ENCODE results near the gene GIT2.
"Not testable (repeated sequence)": the region's sequence is repeated elsewhere in the genome, so short reads cannot be mapped to it uniquely, and the experiment has no call there.

GIT2 gene

GRCh38 chr12:109931143-109931542 is 65.0 kb downstream of the GIT2 start:
- H3K27ac ChIP-seq (ENCODE audit: low read depth, low read length), result no peak overlapping the region
- no peak overlapping the region for H3K9ac ChIP-seq (ENCODE audit: low read length)
- H3K4me1 ChIP-seq (ENCODE audit: control insufficient read depth, insufficient read depth, low read length), result no peaks in the 10 kb centered on the region
- peaks cover 18% of the 10 kb centered on the region for H3K36me3 ChIP-seq (ENCODE audit: control insufficient read depth, insufficient read depth, low read length)
- H3K4me3 ChIP-seq (ENCODE audit: low read length), result no peak overlapping the region
- no peaks in the 10 kb centered on the region for H3K27me3 ChIP-seq (ENCODE audit: control insufficient read depth, insufficient read depth, low read length)

- Histone ChIP-seq H3K27me3 (ENCODE audit: control insufficient read depth, insufficient read depth, low read length) (no peaks in the 10 kb centered on the region), H3K36me3 (ENCODE audit: control insufficient read depth, insufficient read depth, low read length) (peaks cover 18% of the 10 kb centered on the region), H3K4me1 (ENCODE audit: control insufficient read depth, insufficient read depth, low read length) (no peaks in the 10 kb centered on the region), H3K9ac (ENCODE audit: low read length) (no peak overlapping the region), H3K4me3 (ENCODE audit: low read length) (no peak overlapping the region), H3K27ac (ENCODE audit: low read depth, low read length) (no peak overlapping the region)
Measured at GRCh38 chr12:109930028-109930800, 66.0 kb downstream of the GIT2 start.

- not testable (repeated sequence) for H3K4me3 ChIP-seq (ENCODE audit: low read length); H3K9ac ChIP-seq (ENCODE audit: low read length); H3K27ac ChIP-seq (ENCODE audit: low read depth, low read length); H3K27me3 ChIP-seq (ENCODE audit: control insufficient read depth, insufficient read depth, low read length); H3K4me1 ChIP-seq (ENCODE audit: control insufficient read depth, insufficient read depth, low read length)
- peaks cover 18% of the 10 kb centered on the region for H3K36me3 ChIP-seq (ENCODE audit: control insufficient read depth, insufficient read depth, low read length)
Measured at GRCh38 chr12:109929326-109929725, 66.8 kb downstream of the GIT2 start.

- Histone ChIP-seq H3K9ac (ENCODE audit: low read length) (no peak overlapping the region), H3K27me3 (ENCODE audit: control insufficient read depth, insufficient read depth, low read length) (no peaks in the 10 kb centered on the region), H3K27ac (ENCODE audit: low read depth, low read length) (no peak overlapping the region), H3K4me1 (ENCODE audit: control insufficient read depth, insufficient read depth, low read length) (no peaks in the 10 kb centered on the region), H3K36me3 (ENCODE audit: control insufficient read depth, insufficient read depth, low read length) (peaks cover 14% of the 10 kb centered on the region), H3K4me3 (ENCODE audit: low read length) (no peak overlapping the region)
Measured at GRCh38 chr12:109928058-109928656, 68.0 kb downstream of the GIT2 start.

- H3K36me3 ChIP-seq (ENCODE audit: control insufficient read depth, insufficient read depth, low read length), result peaks cover 10% of the 10 kb centered on the region
- no peaks in the 10 kb centered on the region for H3K4me1 ChIP-seq (ENCODE audit: control insufficient read depth, insufficient read depth, low read length)
- no peaks in the 10 kb centered on the region for H3K27me3 ChIP-seq (ENCODE audit: control insufficient read depth, insufficient read depth, low read length)
- H3K4me3 ChIP-seq (ENCODE audit: low read length), result no peak overlapping the region
- no peak overlapping the region for H3K9ac ChIP-seq (ENCODE audit: low read length)
- no peak overlapping the region for H3K27ac ChIP-seq (ENCODE audit: low read depth, low read length)
Measured at GRCh38 chr12:109927622-109928021, 68.5 kb downstream of the GIT2 start.

GRCh38 chr12:109926488-109927210 is 69.5 kb downstream of the GIT2 start:
- H3K27ac ChIP-seq (ENCODE audit: low read depth, low read length), result no peak overlapping the region
- H3K9ac ChIP-seq (ENCODE audit: low read length), result no peak overlapping the region
- no peaks in the 10 kb centered on the region for H3K27me3 ChIP-seq (ENCODE audit: control insufficient read depth, insufficient read depth, low read length)
- no peak overlapping the region for H3K4me3 ChIP-seq (ENCODE audit: low read length)
- H3K4me1 ChIP-seq (ENCODE audit: control insufficient read depth, insufficient read depth, low read length), result no peaks in the 10 kb centered on the region
- peaks cover 7% of the 10 kb centered on the region for H3K36me3 ChIP-seq (ENCODE audit: control insufficient read depth, insufficient read depth, low read length)

GRCh38 chr12:109926016-109926415 is 70.2 kb downstream of the GIT2 start:
- Histone ChIP-seq H3K4me1 (ENCODE audit: control insufficient read depth, insufficient read depth, low read length) (no peaks in the 10 kb centered on the region), H3K27me3 (ENCODE audit: control insufficient read depth, insufficient read depth, low read length) (no peaks in the 10 kb centered on the region), H3K4me3 (ENCODE audit: low read length) (no peak overlapping the region), H3K9ac (ENCODE audit: low read length) (no peak overlapping the region), H3K36me3 (ENCODE audit: control insufficient read depth, insufficient read depth, low read length) (peaks cover 7% of the 10 kb centered on the region), H3K27ac (ENCODE audit: low read depth, low read length) (no peak overlapping the region)

- Histone ChIP-seq H3K36me3 (ENCODE audit: control insufficient read depth, insufficient read depth, low read length) (peaks cover 7% of the 10 kb centered on the region), H3K27me3 (ENCODE audit: control insufficient read depth, insufficient read depth, low read length) (no peaks in the 10 kb centered on the region), H3K9ac (ENCODE audit: low read length) (no peak overlapping the region), H3K27ac (ENCODE audit: low read depth, low read length) (no peak overlapping the region), H3K4me3 (ENCODE audit: low read length) (no peak overlapping the region), H3K4me1 (ENCODE audit: control insufficient read depth, insufficient read depth, low read length) (no peaks in the 10 kb centered on the region)
Measured at GRCh38 chr12:109925185-109925840, 70.9 kb downstream of the GIT2 start.

- no peak overlapping the region for H3K4me3 ChIP-seq (ENCODE audit: low read length)
- no peak overlapping the region for H3K9ac ChIP-seq (ENCODE audit: low read length)
- peaks cover 7% of the 10 kb centered on the region for H3K36me3 ChIP-seq (ENCODE audit: control insufficient read depth, insufficient read depth, low read length)
- H3K27ac ChIP-seq (ENCODE audit: low read depth, low read length), result no peak overlapping the region
- H3K27me3 ChIP-seq (ENCODE audit: control insufficient read depth, insufficient read depth, low read length), result no peaks in the 10 kb centered on the region
- no peaks in the 10 kb centered on the region for H3K4me1 ChIP-seq (ENCODE audit: control insufficient read depth, insufficient read depth, low read length)
Measured at GRCh38 chr12:109923481-109924245, 72.5 kb downstream of the GIT2 start.

GRCh38 chr12:109923038-109923437 is 73.1 kb downstream of the GIT2 start:
- H3K9ac ChIP-seq (ENCODE audit: low read length), result no peak overlapping the region
- H3K36me3 ChIP-seq (ENCODE audit: control insufficient read depth, insufficient read depth, low read length), result peaks cover 7% of the 10 kb centered on the region
- no peaks in the 10 kb centered on the region for H3K27me3 ChIP-seq (ENCODE audit: control insufficient read depth, insufficient read depth, low read length)
- H3K27ac ChIP-seq (ENCODE audit: low read depth, low read length), result no peak overlapping the region
- no peaks in the 10 kb centered on the region for H3K4me1 ChIP-seq (ENCODE audit: control insufficient read depth, insufficient read depth, low read length)
- no peak overlapping the region for H3K4me3 ChIP-seq (ENCODE audit: low read length)

- Histone ChIP-seq H3K4me1 (ENCODE audit: control insufficient read depth, insufficient read depth, low read length) (no peaks in the 10 kb centered on the region), H3K27me3 (ENCODE audit: control insufficient read depth, insufficient read depth, low read length) (no peaks in the 10 kb centered on the region), H3K4me3 (ENCODE audit: low read length) (no peak overlapping the region), H3K27ac (ENCODE audit: low read depth, low read length) (no peak overlapping the region), H3K36me3 (ENCODE audit: control insufficient read depth, insufficient read depth, low read length) (peaks cover 9% of the 10 kb centered on the region), H3K9ac (ENCODE audit: low read length) (no peak overlapping the region)
Measured at GRCh38 chr12:109921982-109922381, 74.2 kb downstream of the GIT2 start.

Data from rectal smooth muscle tissue (tissue), 1 donor.